ENCODE data around the gene NCOA5. TPM values are rescaled to one million over a fixed set of nuclear protein-coding genes. Genes with fewer than 3 reads are reported as not detected.

NCOA5 gene
- total RNA-seq, 1 experiment from 2014 or later = 34.4 TPM

GRCh38 chr20:46076806-46077205 lies 13.0 kb downstream of the NCOA5 start:
- no TSS peak for BruUV-seq (replicated peaks)
- Mint-ChIP-seq H3K27ac (ENCODE audit: unreplicated experiment) (no peak overlapping the region), H3K27me3 (ENCODE audit: unreplicated experiment) (no peaks in the 10 kb centered on the region), H3K9me3 (ENCODE audit: low read depth, unreplicated experiment) (no peaks in the 10 kb centered on the region), H3K4me1 (ENCODE audit: low read depth, unreplicated experiment) (no peaks in the 10 kb centered on the region), H3K36me3 (ENCODE audit: insufficient read depth, unreplicated experiment) (no peaks in the 10 kb centered on the region), H3K4me3 (ENCODE audit: low read depth, unreplicated experiment) (no peak overlapping the region)
- CTCF ChIA-PET = interaction anchor here (0.7 kb wide), 1 partner anchor 90 kb away, joined by 6 read pairs; no protein-coding TSS in a partner anchor
- no peak for DNase-seq
- TF ChIP-seq, protein P1, sequence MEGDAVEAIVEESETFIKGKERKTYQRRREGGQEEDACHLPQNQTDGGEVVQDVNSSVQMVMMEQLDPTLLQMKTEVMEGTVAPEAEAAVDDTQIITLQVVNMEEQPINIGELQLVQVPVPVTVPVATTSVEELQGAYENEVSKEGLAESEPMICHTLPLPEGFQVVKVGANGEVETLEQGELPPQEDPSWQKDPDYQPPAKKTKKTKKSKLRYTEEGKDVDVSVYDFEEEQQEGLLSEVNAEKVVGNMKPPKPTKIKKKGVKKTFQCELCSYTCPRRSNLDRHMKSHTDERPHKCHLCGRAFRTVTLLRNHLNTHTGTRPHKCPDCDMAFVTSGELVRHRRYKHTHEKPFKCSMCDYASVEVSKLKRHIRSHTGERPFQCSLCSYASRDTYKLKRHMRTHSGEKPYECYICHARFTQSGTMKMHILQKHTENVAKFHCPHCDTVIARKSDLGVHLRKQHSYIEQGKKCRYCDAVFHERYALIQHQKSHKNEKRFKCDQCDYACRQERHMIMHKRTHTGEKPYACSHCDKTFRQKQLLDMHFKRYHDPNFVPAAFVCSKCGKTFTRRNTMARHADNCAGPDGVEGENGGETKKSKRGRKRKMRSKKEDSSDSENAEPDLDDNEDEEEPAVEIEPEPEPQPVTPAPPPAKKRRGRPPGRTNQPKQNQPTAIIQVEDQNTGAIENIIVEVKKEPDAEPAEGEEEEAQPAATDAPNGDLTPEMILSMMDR (IDR thresholded peaks at IDR 0.05; ENCODE audit: unreplicated experiment) = no peak
- intact Hi-C loops (cut with micrococcal nuclease; ENCODE audit: unreplicated experiment) = no loop called here

DNA sequence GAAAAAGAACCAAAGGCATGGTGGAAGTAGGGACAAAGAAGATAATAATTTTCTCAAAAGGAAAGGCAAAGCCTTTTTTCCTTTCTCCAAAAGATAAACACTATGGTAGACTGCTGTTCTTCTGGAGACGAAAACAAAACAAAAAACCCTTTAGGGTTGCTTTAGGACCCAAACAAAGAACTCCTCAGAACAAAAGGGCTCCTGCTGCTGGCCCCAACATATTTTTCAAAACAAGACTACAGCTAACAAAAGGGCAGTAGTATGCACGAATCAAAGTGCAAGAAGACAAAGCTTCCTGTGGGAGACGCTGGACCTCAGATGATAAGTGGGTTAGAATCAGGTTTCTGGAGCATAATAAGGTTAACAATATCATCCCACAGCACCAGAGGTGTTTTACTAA lies 15.8 kb downstream of the NCOA5 start:
- TF ChIP-seq, protein P1 (IDR thresholded peaks at IDR 0.05; ENCODE audit: unreplicated experiment) = no peak
- H3K27me3 Mint-ChIP-seq (ENCODE audit: unreplicated experiment) = no peaks in the 10 kb centered on the region
- CTCF ChIA-PET = interaction anchor here (0.6 kb wide), 1 partner anchor 22 kb away, joined by 3 read pairs; no protein-coding TSS in a partner anchor
- intact Hi-C loops (cut with micrococcal nuclease; ENCODE audit: unreplicated experiment) = no loop called here
- H3K4me3 Mint-ChIP-seq (ENCODE audit: low read depth, unreplicated experiment) = no peak overlapping the region
- no peaks in the 10 kb centered on the region for H3K4me1 Mint-ChIP-seq (ENCODE audit: low read depth, unreplicated experiment)
- BruUV-seq (replicated peaks) = no TSS peak
- H3K27ac Mint-ChIP-seq (ENCODE audit: unreplicated experiment) = no peak overlapping the region
- H3K9me3 Mint-ChIP-seq (ENCODE audit: low read depth, unreplicated experiment) = no peaks in the 10 kb centered on the region
- DNase-seq = no peak
- peaks cover 4% of the 10 kb centered on the region for H3K36me3 Mint-ChIP-seq (ENCODE audit: insufficient read depth, unreplicated experiment)

DNA sequence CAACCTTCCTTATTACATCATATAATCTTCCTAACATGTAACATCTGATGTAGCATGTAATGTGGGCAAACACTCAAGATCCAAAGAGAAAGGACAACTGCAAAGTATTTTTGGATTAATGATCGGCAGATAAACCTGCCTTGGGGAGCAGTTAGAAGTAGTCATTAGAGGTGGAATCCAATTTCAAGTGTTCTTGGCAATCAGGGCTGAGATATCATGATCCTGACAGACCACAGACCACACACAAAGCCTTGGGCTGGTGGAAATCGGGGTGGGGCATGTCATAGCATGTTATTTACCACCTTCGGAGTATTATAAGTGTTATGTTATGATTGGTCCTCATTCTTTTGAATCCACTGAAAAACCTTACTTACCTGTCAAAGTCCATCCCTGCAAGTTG lies 16.3 kb downstream of the NCOA5 start:
- TF ChIP-seq, protein P1 (IDR thresholded peaks at IDR 0.05; ENCODE audit: unreplicated experiment) = no peak

DNA sequence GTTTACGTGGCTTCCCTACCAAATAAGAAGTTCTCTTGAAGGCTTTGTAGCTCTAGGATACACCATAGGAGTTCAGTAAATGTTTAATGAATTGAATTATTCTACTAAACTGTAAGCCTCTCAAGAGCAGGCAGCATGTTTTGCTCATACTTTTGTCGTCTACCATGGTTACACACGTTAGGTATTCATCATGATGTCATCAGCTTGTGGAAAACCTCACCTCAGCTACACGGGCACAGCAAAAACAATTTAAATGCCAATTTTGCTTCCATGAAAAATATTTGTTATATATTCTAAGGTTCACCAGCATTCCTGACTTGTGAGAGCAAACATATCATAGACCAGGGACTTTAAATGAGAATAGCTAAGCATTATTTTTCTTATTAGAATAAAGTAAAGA lies 16.7 kb downstream of the NCOA5 start:
- peaks cover 11% of the 10 kb centered on the region for H3K36me3 Mint-ChIP-seq (ENCODE audit: insufficient read depth, unreplicated experiment)
- TF ChIP-seq, protein P1 (IDR thresholded peaks at IDR 0.05; ENCODE audit: unreplicated experiment) = no peak

More for the DNA sequence above, 16.3 kb downstream of the NCOA5 start:
- H3K36me3 Mint-ChIP-seq (ENCODE audit: insufficient read depth, unreplicated experiment) = peaks cover 7% of the 10 kb centered on the region
- no peaks in the 10 kb centered on the region for H3K9me3 Mint-ChIP-seq (ENCODE audit: low read depth, unreplicated experiment)
- DNase-seq = no peak
- BruUV-seq (replicated peaks) = no TSS peak
- intact Hi-C loops (cut with micrococcal nuclease; ENCODE audit: unreplicated experiment) = no loop called here
- CTCF ChIA-PET = interaction anchor here (0.6 kb wide), 1 partner anchor 60 kb away, joined by 5 read pairs; no protein-coding TSS in a partner anchor
- no peaks in the 10 kb centered on the region for H3K4me1 Mint-ChIP-seq (ENCODE audit: low read depth, unreplicated experiment)
- H3K4me3 Mint-ChIP-seq (ENCODE audit: low read depth, unreplicated experiment) = no peak overlapping the region
- H3K27me3 Mint-ChIP-seq (ENCODE audit: unreplicated experiment) = no peaks in the 10 kb centered on the region
- H3K27ac Mint-ChIP-seq (ENCODE audit: unreplicated experiment) = no peak overlapping the region

More for the DNA sequence above, 16.7 kb downstream of the NCOA5 start:
- intact Hi-C loops (cut with micrococcal nuclease; ENCODE audit: unreplicated experiment) = no loop called here
- no peaks in the 10 kb centered on the region for H3K27me3 Mint-ChIP-seq (ENCODE audit: unreplicated experiment)
- H3K27ac Mint-ChIP-seq (ENCODE audit: unreplicated experiment) = no peak overlapping the region
- H3K4me3 Mint-ChIP-seq (ENCODE audit: low read depth, unreplicated experiment) = no peak overlapping the region
- DNase-seq = no peak
- no peaks in the 10 kb centered on the region for H3K9me3 Mint-ChIP-seq (ENCODE audit: low read depth, unreplicated experiment)
- H3K4me1 Mint-ChIP-seq (ENCODE audit: low read depth, unreplicated experiment) = no peaks in the 10 kb centered on the region
- CTCF ChIA-PET = interaction anchor here (0.6 kb wide), 1 partner anchor 59 kb away, joined by 5 read pairs; no protein-coding TSS in a partner anchor
- BruUV-seq (replicated peaks) = no TSS peak

Measured in Calu3 (cell line).